ENCODE data around the gene TIGD4. TPM values are rescaled to one million over a fixed set of nuclear protein-coding genes. Genes with fewer than 3 reads are reported as not detected.

The TIGD4 gene
- total and polyA plus RNA-seq, 2 of the 8 experiments (the other 6 are each of a cell fraction or from before 2014, with no cell fraction given) = 0.42 to 2.3 TPM

DNA sequence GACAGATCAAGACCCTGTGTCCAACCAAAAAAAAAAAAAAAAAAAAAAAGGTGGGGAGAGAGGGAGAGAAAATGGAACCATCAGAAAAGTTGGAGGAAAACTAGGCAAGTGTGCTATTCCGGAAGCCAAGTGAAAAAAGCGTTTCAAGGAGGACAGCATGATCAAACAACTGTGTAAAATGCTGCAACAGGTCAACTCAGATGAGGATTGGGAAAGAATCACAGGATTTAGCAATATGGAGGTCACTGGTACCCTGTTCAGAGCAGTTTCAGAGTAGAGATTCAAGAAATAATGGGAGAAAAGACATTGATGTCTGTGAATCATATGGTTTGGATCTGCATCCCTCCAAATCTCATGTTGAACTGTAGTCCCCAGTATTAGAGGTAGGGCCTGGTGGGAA lies 47.5 kb downstream of the TIGD4 start:
- no peaks in the 10 kb centered on the region for H4K20me1 ChIP-seq (replicated peaks in 1 of 2; ENCODE audit: control insufficient read depth in 1 of 2, insufficient read depth in 2 of 2, low read length in 2 of 2)
- H2BK20ac ChIP-seq (ENCODE audit: low read length) = no peak overlapping the region
- no peak overlapping the region for H2BK120ac ChIP-seq (replicated peaks; ENCODE audit: low read depth, low read length)
- TF ChIP-seq RFX5 (IDR thresholded peaks at IDR 0.05; ENCODE audit: borderline replicate concordance, low read depth, low read length) (no peak), SUZ12 (IDR thresholded peaks at IDR 0.05; ENCODE audit: low read length) (no peak), BCL11A (IDR thresholded peaks at IDR 0.05; ENCODE audit: low read depth in 2 of 2, low read length in 2 of 2) (no peak), RXRA (IDR thresholded peaks at IDR 0.05; ENCODE audit: insufficient read depth, low read depth, low read length) (no peak), POLR2AphosphoS5 (IDR thresholded peaks at IDR 0.05; ENCODE audit: low read depth, low read length) (no peak), POU5F1 (IDR thresholded peaks at IDR 0.05; ENCODE audit: low read depth, low read length) (no peak), SRF (IDR thresholded peaks at IDR 0.05; ENCODE audit: low read depth, low read length) (no peak), EZH2 (IDR thresholded peaks at IDR 0.05; ENCODE audit: low read depth, low read length, severe bottlenecking) (no peak), GABPA (IDR thresholded peaks at IDR 0.05; ENCODE audit: borderline replicate concordance, insufficient read depth, low read length) (no peak), BACH1 (IDR thresholded peaks at IDR 0.05; ENCODE audit: low read length) (no peak), CBX8 (IDR thresholded peaks at IDR 0.05; ENCODE audit: borderline replicate concordance, low read depth, low read length) (no peak), YY1 (IDR thresholded peaks at IDR 0.05; ENCODE audit: low read depth, low read length) (no peak), TBP (IDR thresholded peaks at IDR 0.05; ENCODE audit: low read depth, low read length) (no peak)
- no peak overlapping the region for H2BK15ac ChIP-seq (ENCODE audit: low read length)
- CTCF ChIA-PET (ENCODE audit: partially characterized antibody) = interaction anchor here (1.6 to 2.5 kb wide), 2 partner anchors 26 to 231 kb away, joined by 3 to 6 read pairs; no protein-coding TSS in a partner anchor
- no peak overlapping the region for H2BK12ac ChIP-seq (ENCODE audit: low read depth, low read length)
- H3K27me3 ChIP-seq (replicated peaks in 1 of 4; ENCODE audit: control insufficient read depth in 3 of 4, extremely low read depth in 1 of 4, insufficient read depth in 3 of 4, low read length in 3 of 4) = no peaks in the 10 kb centered on the region; a peak in 1 of 7 replicates
- 0 out of 2 replicates have a peak overlapping the region, but pooled peaks have one; percentile 17 for H2AFZ ChIP-seq (ENCODE audit: low read length)
- peaks cover 0 to 4% (median 2%) of the 10 kb centered on the region in 4 experiments; a peak in 3 of 7 replicates for H3K4me1 ChIP-seq (replicated peaks in 1 of 4; ENCODE audit: control insufficient read depth in 3 of 4, insufficient read depth in 4 of 4, low read length in 3 of 4)
- H4K8ac ChIP-seq (ENCODE audit: extremely low read depth, insufficient read depth, low read length) = no peak overlapping the region
- no peak overlapping the region for H3K23ac ChIP-seq (ENCODE audit: insufficient read length)
- no peaks in the 10 kb centered on the region; the same call in 1 of the 2 replicates for H3K23me2 ChIP-seq (ENCODE audit: low read depth, low read length)
- no peak overlapping the region for H3K18ac ChIP-seq (ENCODE audit: extremely low read depth, low read length)
- H3K56ac ChIP-seq (replicated peaks; ENCODE audit: insufficient read length, low read depth, low read length) = no peak overlapping the region
- H3K14ac ChIP-seq (ENCODE audit: insufficient read length) = no peak overlapping the region
- H4K91ac ChIP-seq (replicated peaks; ENCODE audit: insufficient read length, low read length) = no peak overlapping the region
- H3K4me3 ChIP-seq (ENCODE audit: extremely low read depth in 1 of 4, insufficient read depth in 2 of 4, low read depth in 3 of 4, low read length in 4 of 4) = no peak overlapping the region
- no peak overlapping the region for H3K4me2 ChIP-seq (ENCODE audit: insufficient read depth in 1 of 2, low read depth in 2 of 2, low read length in 2 of 2)
- FAIRE-seq = no peak
- no peak overlapping the region for H3K9ac ChIP-seq (replicated peaks in 1 of 4; ENCODE audit: extremely low read depth in 1 of 4, low read depth in 3 of 4, low read length in 3 of 4)
- POLR2A ChIA-PET (ENCODE audit: partially characterized antibody) = no interaction called here
- no peaks in the 10 kb centered on the region for H3K36me3 ChIP-seq (ENCODE audit: control insufficient read depth in 2 of 4, insufficient read depth in 4 of 4, low read length in 3 of 4)
- no peak overlapping the region for H2BK5ac ChIP-seq (ENCODE audit: low read depth, low read length)
- 95% methylated on average over 2 of the region's 2 CpGs; no CpG with 5 or more reads in 1 of the 2 experiments for WGBS, 2 experiments (ENCODE audit: extremely low coverage in 1 of 2, insufficient coverage in 1 of 2, insufficient read length in 1 of 2, insufficient replicate concordance in 2 of 2, low coverage in 1 of 2, low lambda C conversion rate in 2 of 2, missing lambda C conversion rate in 1 of 2)
- H2AK5ac ChIP-seq (ENCODE audit: low read depth, low read length) = no peak overlapping the region
- H3K79me1 ChIP-seq (ENCODE audit: low read depth, low read length) = no peaks in the 10 kb centered on the region
- no peak overlapping the region for H4K5ac ChIP-seq (ENCODE audit: insufficient read length, low read depth, low read length)
- no peak overlapping the region for H3K4ac ChIP-seq (replicated peaks; ENCODE audit: insufficient read length, low read depth, low read length)
- no peak for DNase-seq (ENCODE audit: low read depth in 1 of 2, low spot score in 2 of 2)
- H3K27ac ChIP-seq (ENCODE audit: low read depth, low read length) = no peak overlapping the region
- H3K79me2 ChIP-seq (ENCODE audit: control insufficient read depth in 1 of 2, insufficient read depth in 2 of 2, low read length in 2 of 2) = no peaks in the 10 kb centered on the region
- H3K9me3 ChIP-seq (ENCODE audit: insufficient read depth in 2 of 2, low read depth in 1 of 2, low read length in 1 of 2) = no peaks in the 10 kb centered on the region
